Fibroblast of lung (primary cell): ENCODE data around the gene FAM13A.

ENCODE experiments used
- EZH2 ChIP-seq: IDR thresholded peaks from 2 replicates; pipeline ENCODE4 v1.5.1; 2012; ENCODE audit warnings: low read length, control low read depth, mild to moderate bottlenecking; ENCODE audit errors: missing control alignments
- TF ChIP-seq, protein P1 (sequence below), 2 donors: IDR thresholded peaks in 1 of 2; conservative IDR thresholded peaks in 1 of 2; 1 replicate in 1 of 2; 2 replicates in 1 of 2; pipeline ENCODE4 v1.5.1; 2011 to 2012; ENCODE audit warnings: low read length in 2 of 2, control low read depth in 1 of 2, inconsistent platforms in 1 of 2, low read depth in 1 of 2, mild to moderate bottlenecking in 1 of 2

DNA sequence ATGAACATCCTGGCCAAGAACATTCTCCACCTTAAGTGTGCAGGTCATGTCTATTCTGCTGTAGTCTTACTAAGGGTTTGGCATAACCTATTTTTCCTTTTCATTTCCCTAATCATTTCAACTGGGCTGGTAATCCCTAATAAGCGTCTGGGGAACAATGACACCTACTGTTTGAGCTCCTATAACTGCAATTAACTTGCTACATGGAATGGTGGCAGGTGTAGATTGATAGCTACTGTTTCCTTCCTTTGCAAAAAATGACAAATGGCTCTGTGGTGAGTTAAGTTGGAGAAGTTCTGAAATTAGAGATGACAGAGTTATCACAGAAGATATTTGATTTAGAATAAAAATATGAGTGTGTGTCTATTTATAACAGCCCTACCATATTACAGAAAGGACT lies 254.8 kb downstream of the FAM13A start:
- TF ChIP-seq, protein P1, sequence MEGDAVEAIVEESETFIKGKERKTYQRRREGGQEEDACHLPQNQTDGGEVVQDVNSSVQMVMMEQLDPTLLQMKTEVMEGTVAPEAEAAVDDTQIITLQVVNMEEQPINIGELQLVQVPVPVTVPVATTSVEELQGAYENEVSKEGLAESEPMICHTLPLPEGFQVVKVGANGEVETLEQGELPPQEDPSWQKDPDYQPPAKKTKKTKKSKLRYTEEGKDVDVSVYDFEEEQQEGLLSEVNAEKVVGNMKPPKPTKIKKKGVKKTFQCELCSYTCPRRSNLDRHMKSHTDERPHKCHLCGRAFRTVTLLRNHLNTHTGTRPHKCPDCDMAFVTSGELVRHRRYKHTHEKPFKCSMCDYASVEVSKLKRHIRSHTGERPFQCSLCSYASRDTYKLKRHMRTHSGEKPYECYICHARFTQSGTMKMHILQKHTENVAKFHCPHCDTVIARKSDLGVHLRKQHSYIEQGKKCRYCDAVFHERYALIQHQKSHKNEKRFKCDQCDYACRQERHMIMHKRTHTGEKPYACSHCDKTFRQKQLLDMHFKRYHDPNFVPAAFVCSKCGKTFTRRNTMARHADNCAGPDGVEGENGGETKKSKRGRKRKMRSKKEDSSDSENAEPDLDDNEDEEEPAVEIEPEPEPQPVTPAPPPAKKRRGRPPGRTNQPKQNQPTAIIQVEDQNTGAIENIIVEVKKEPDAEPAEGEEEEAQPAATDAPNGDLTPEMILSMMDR (conservative IDR thresholded peaks at IDR 0.05 in 1 of 2, IDR thresholded peaks at IDR 0.05 in 1 of 2; ENCODE audit: low read depth in 1 of 2, low read length in 2 of 2) = no peak
- no peak for TF ChIP-seq EZH2
